HUES6 (cell line): Measurements from ENCODE around the gene AKR1E2.

ENCODE experiments used
- H3K27ac ChIP-seq: 2 replicates; pipeline ENCODE4 v1.7.0; 2013; ENCODE audit warnings: low read depth, mild to moderate bottlenecking, low read length, inconsistent platforms
- H3K27me3 ChIP-seq: 2 replicates; pipeline ENCODE4 v1.6.1; 2013; ENCODE audit warnings: low read length; ENCODE audit not compliant: control insufficient read depth, insufficient read depth
- H3K36me3 ChIP-seq: 2 replicates; pipeline ENCODE4 v1.6.1; 2013; ENCODE audit warnings: low read length; ENCODE audit not compliant: control insufficient read depth, insufficient read depth
- H3K4me1 ChIP-seq: 2 replicates; pipeline ENCODE4 v1.6.1; 2013; ENCODE audit warnings: low read length; ENCODE audit not compliant: control insufficient read depth, insufficient read depth
- H3K4me3 ChIP-seq: 2 replicates; pipeline ENCODE4 v1.5.1; 2013; ENCODE audit warnings: low read depth, low read length
- H3K9ac ChIP-seq: one replicate; pipeline ENCODE4 v1.6.1; 2013; ENCODE audit warnings: mild to moderate bottlenecking, low read length
- H3K9me3 ChIP-seq: 2 replicates; pipeline ENCODE4 v1.6.1; 2013; ENCODE audit warnings: low read depth, low read length; ENCODE audit not compliant: control insufficient read depth, insufficient read depth

AKR1E2 gene

DNA sequence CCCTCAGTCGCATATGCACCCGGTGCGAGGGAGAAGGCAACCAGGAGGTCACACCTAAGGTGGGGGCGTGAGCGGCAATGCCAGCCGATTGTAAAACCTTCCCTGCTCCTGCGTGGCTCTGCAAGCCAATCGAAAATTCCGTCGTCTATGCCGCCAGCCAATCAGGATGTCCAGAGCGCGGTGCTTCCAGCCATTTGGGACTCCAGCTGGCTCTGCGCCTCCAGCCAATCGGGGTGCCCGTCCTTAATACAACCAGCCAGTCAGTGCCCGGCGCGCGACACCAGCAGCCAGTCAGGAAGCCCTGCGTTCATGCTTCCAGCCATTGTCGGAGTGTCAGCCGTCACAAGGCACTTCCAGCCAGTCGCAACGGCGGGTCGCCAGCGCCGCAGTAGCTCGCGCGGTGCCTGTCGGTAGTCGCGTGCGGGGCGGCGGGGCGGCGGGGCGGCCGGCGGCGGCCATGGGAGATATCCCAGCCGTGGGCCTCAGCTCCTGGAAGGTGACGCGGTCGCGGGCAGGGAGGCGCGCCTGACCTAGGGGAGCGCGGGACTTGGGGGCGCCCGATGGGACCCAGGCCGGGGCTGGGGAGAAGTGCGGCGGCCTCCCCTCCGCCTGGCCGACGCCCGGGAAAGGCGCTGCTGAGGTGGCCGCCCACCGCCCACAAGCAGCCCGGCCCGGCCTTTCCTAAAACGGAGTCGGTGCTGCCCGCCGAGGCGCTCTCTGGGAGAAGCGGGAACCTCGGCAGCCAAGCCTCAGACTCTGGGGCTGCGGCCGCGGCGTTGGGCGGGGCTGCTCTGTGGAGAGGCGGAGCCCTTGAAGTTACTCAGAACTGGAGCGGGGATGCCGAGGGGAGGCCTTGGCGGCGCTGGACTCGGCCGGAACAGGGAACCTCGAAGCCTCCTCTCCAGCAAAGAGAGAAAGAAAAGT is at the start of gene AKR1E2:
Gene AKR1E2, plus strand, starts transcription at position 340 of the 924 bp plus-strand sequence. Its CDS starts 118 bp downstream, at position 458.
- Histone ChIP-seq H3K9ac (peak within 1 kb of the TSS; percentile 39), H3K4me3 (peak within 1 kb of the TSS; percentile 57), H3K9me3 (peaks cover 6% of the 10 kb centered on the region), H3K36me3 (no peaks in the 10 kb centered on the region), H3K27ac (no peak within 1 kb of the TSS), H3K4me1 (no peaks in the 10 kb centered on the region), H3K27me3 (peaks cover 31% of the 10 kb centered on the region)

DNA sequence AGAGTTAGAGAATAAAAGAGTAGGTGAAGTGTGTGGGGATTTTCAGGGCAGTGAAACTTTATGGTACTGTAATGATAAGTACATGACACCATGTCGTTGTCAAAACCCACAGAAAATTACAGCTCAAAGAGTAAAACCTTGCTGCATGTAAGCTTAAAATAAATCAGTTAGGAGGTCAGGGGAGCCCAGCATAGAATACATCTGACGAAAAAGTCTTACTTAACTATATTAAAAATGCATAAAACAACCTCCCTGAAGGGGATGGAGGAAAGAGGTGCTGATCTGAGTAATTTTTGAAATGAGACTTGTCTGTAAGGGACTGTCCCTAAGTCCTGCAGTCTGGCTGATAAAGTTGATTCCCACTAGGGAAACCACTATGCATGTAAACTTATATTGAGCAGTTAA is 49.8 kb upstream of the AKR1E2 start:
- Histone ChIP-seq H3K36me3 (no peaks in the 10 kb centered on the region), H3K9ac (no peak overlapping the region), H3K4me3 (no peak overlapping the region), H3K4me1 (no peaks in the 10 kb centered on the region), H3K9me3 (no peaks in the 10 kb centered on the region), H3K27ac (no peak overlapping the region), H3K27me3 (no peaks in the 10 kb centered on the region)

DNA sequence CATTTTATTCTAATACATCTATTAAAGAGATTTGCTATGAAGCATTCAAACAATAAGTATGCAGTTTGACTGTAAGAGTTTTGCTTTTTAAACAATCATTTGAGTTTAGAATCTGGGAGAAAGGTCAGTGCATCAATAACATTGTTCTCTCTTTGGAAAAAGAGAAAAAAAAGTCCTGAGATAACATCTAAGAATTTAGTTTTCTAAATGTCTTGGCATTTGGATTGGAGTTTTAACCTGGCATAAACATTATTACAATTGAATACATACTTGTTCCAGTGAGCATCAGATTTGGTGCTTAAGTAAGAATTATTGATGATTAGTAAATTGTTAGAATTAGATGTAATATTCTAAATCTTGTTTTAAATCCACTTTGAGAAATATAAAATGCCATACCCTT is 47.2 kb upstream of the AKR1E2 start:
- Histone ChIP-seq H3K4me1 (no peaks in the 10 kb centered on the region), H3K36me3 (no peaks in the 10 kb centered on the region), H3K27me3 (no peaks in the 10 kb centered on the region), H3K9ac (no peak overlapping the region), H3K27ac (no peak overlapping the region), H3K4me3 (no peak overlapping the region), H3K9me3 (no peaks in the 10 kb centered on the region)

DNA sequence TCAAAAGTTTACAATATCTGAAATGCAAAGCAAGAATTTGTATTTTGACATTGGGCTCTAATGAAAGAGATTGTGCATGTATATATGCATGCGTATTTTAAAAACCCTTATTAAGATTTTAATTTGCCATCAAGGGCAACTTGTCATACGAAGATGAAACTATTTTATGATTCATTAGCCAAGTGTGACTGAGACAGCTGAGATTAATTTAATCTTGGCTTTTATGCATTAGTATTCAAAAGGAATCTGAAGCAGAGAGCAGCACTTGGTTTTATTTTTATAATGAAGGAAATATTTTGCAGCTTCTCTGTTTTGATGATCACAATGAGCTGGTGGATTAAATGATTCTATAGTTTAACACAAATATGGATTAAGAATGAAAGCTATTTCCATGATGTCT is 45.9 kb upstream of the AKR1E2 start:
- H3K4me3 ChIP-seq = no peak overlapping the region
- no peak overlapping the region for H3K9ac ChIP-seq
- no peak overlapping the region for H3K27ac ChIP-seq
- H3K4me1 ChIP-seq = no peaks in the 10 kb centered on the region
- no peaks in the 10 kb centered on the region for H3K27me3 ChIP-seq
- H3K36me3 ChIP-seq = no peaks in the 10 kb centered on the region
- H3K9me3 ChIP-seq = no peaks in the 10 kb centered on the region

DNA sequence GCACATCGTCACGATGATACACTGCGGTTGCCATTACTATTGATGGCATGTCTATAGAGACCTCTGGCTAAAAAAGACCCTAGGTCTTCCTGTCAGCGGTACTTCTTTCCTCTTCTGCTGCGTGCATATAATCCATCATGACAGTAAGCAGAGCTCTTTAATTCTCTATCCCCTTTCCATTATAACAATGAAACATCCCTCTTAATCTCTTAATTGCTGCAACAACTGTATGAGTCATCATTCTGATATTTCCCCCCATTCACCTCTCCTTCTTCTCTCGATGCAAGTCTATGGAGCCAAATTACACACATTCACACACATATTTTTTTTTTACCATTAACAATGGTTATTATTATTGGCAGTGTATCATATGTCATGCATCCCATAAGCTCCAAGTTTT is 45.2 kb upstream of the AKR1E2 start:
- Histone ChIP-seq H3K9ac (no peak overlapping the region), H3K9me3 (no peaks in the 10 kb centered on the region), H3K4me3 (no peak overlapping the region), H3K27me3 (no peaks in the 10 kb centered on the region), H3K4me1 (no peaks in the 10 kb centered on the region), H3K36me3 (no peaks in the 10 kb centered on the region), H3K27ac (no peak overlapping the region)

DNA sequence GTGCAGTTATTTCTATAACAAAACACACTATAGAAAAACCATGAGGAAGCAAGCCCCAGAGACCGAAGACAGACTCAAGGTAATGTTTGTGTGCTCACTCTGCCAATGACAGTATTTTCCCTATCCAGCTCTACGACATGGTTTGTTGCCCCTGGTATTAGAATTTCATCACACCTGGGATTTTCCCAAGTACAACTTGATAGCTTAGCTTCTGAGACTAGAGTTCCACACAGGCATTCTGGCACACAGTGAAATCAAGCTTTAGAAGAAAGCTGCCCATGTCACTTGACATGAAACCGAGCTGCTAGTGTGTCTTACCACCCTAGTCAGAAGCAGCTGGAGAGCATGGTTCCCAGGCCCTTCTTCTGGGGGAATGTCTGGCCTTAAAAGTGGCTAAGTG is 44.1 kb upstream of the AKR1E2 start:
- no peak overlapping the region for H3K4me3 ChIP-seq
- H3K4me1 ChIP-seq = no peaks in the 10 kb centered on the region
- no peaks in the 10 kb centered on the region for H3K27me3 ChIP-seq
- no peaks in the 10 kb centered on the region for H3K36me3 ChIP-seq
- H3K9ac ChIP-seq = no peak overlapping the region
- H3K27ac ChIP-seq = no peak overlapping the region
- H3K9me3 ChIP-seq = no peaks in the 10 kb centered on the region

DNA sequence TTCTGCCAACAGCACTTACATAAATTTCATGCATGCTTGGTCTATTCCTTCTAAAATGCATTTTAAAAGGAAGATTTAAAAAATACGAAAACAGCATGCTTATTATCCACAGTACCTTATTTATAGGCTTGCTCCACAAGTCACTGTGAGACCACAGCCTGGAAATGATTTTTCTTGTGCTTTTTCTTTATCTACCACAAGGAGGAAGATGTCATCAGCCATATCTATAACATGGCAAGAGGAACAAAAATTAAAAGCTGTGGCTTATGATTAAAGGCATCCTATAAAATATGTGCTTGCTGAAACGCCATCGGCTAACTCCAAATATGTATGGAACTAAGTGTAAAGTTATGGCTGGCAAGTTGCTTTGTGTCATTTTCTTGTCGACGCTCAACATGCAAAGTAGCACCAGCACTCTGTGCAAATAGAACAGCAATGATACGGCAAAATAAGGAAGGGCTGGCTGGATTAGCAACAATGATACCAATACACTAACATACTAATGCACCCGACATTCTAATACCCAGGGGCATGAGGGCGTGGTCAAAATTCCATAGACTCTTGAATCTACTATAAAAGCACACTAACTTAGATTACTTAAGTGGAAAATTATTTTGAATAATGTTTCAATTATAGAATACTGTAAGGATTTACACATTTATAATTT is 41.2 kb upstream of the AKR1E2 start:
- H3K4me3 ChIP-seq = no peak overlapping the region

DNA sequence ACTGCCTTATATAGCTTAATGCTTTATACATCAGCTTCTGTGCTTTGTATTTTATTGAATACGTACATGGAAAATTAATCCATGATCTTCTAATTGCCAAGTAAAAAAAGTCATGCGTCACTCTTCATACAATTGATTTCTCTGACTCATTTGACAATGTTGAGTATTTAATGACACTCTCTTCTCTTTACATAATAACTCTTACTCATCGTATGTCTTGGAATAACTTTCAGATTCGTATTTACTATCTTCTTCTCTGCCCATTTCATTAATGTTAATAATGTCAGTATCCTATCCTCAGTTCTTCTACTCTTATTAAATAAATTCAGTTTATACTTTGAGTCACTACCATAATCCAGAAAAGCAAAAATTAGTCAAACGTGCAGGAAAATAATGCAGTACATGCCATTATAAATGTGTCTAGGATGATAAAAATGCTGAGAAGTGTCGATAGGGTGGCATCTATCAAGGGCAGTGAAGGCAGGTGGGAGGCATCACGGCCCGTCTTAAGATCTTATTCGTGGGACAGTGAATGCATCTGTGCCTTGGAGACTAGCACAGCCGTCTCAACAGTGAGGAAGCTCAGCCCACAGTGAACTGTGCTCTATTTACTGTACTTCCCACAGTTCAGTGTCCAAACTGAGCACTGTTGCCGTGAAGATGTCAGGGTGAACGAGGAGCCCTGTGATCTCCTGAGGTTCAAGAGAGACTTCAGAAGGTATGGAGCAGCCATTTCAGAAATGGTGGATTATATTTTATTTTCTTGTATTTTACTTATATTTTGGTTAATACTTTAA is 39.8 kb upstream of the AKR1E2 start:
- Histone ChIP-seq H3K4me3 (no peak overlapping the region), H3K27ac (no peak overlapping the region), H3K36me3 (no peaks in the 10 kb centered on the region), H3K9me3 (no peaks in the 10 kb centered on the region), H3K4me1 (no peaks in the 10 kb centered on the region), H3K9ac (no peak overlapping the region), H3K27me3 (no peaks in the 10 kb centered on the region)

More for the DNA sequence above, 41.2 kb upstream of the AKR1E2 start:
- H3K9me3 ChIP-seq = no peaks in the 10 kb centered on the region
- H3K4me1 ChIP-seq = no peaks in the 10 kb centered on the region
- H3K27me3 ChIP-seq = no peaks in the 10 kb centered on the region
- H3K9ac ChIP-seq = no peak overlapping the region
- no peaks in the 10 kb centered on the region for H3K36me3 ChIP-seq
- H3K27ac ChIP-seq = no peak overlapping the region

DNA sequence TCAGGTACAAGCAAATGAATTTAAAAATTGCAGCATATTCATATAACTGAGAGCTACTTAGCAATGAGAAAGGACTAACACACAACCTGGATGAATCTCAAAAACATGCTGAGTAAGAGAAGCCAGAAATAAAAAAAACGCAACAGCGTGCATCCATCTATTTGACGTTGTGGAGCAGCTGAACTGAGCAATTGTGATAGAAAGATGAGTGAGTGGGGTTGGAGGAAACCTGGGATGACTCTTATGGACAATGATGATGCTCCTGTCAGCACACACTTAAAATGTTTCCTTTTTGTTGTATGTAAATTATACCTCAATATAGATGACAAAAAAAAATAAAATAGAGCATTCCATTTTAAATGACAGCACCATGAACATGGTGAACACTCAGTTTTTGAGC is 36.0 kb upstream of the AKR1E2 start:
- H3K27ac ChIP-seq = no peak overlapping the region
- H3K27me3 ChIP-seq = no peaks in the 10 kb centered on the region
- H3K9me3 ChIP-seq = no peaks in the 10 kb centered on the region
- H3K36me3 ChIP-seq = no peaks in the 10 kb centered on the region
- no peak overlapping the region for H3K4me3 ChIP-seq
- no peaks in the 10 kb centered on the region for H3K4me1 ChIP-seq
- no peak overlapping the region for H3K9ac ChIP-seq

DNA sequence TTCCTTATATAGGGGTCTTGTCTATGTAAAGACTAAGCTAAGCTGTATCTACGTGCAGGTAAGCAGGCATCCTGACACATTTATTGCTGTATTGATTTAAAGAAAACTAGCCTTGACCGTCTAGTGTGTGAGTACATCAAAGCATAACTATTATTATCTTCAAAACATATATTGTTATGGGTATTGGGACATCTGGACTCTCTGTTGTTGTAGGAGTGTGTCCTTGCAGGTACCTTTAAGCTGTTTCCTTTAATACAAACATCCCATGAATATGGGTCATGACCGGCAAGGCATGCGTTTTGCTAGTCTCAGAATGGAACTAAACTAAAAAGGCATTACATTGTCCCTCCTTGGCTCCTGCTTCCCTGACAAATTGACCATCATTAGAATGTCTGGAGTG is 35.1 kb upstream of the AKR1E2 start:
- Histone ChIP-seq H3K4me3 (no peak overlapping the region), H3K27ac (no peak overlapping the region), H3K9ac (no peak overlapping the region), H3K27me3 (no peaks in the 10 kb centered on the region), H3K36me3 (no peaks in the 10 kb centered on the region), H3K4me1 (no peaks in the 10 kb centered on the region), H3K9me3 (no peaks in the 10 kb centered on the region)

DNA sequence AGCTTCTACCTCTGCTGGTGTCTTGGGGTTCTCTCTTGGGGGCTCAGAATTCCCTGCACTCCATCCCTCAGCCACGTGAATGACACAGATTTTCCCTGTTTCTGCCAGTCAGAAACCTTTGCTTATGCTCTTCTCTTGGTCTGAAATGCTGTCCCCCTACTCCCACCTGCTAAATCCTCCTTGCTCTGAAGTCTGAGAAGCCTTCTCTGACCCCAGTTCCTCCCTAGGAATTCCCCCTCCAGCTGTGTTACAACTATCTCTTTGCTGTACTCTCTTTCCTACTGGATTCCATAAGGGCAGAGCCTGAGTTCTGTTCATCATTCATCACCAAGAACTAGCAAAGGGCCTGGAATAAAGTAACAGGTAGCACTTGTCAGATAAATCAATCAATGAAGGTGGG is 33.6 kb upstream of the AKR1E2 start:
- H3K9ac ChIP-seq = no peak overlapping the region

More for the DNA sequence above, 33.6 kb upstream of the AKR1E2 start:
- Histone ChIP-seq H3K4me3 (no peak overlapping the region), H3K27me3 (no peaks in the 10 kb centered on the region), H3K4me1 (no peaks in the 10 kb centered on the region), H3K36me3 (no peaks in the 10 kb centered on the region), H3K27ac (no peak overlapping the region), H3K9me3 (no peaks in the 10 kb centered on the region)
